Astrocyte (in vitro differentiated cells and primary cell): Measurements from ENCODE around the gene DENND1C. TPM values are rescaled to one million over a fixed set of nuclear protein-coding genes. Genes with fewer than 3 reads are reported as not detected.
"Not testable (repeated sequence)": the region's sequence is repeated elsewhere in the genome, so short reads cannot be mapped to it uniquely, and the experiment has no call there.

ENCODE experiments used
- DNase-seq: peaks from one replicate; pipeline ENCODE4 v3.0.0-alpha.2; 2010; ENCODE audit warnings: low read depth
- FAIRE-seq: peaks from 2 replicates; lab custom pipeline; 2011; peaks lifted over from hg19 to GRCh38; lab: Jason Lieb, UNC
- H2AFZ ChIP-seq: 2 replicates; pipeline ENCODE4 v1.6.0; 2012; ENCODE audit warnings: low read depth, low read length, inconsistent platforms
- H3K27ac ChIP-seq: 2 replicates; pipeline ENCODE4 v1.5.1; 2011; ENCODE audit warnings: low read depth, low read length, inconsistent platforms
- H3K27me3 ChIP-seq: 2 replicates; pipeline ENCODE4 v1.6.0; 2011; ENCODE audit warnings: low read length, inconsistent platforms; ENCODE audit not compliant: insufficient read depth
- H3K36me3 ChIP-seq: 2 replicates; pipeline ENCODE4 v1.5.1; 2011; ENCODE audit warnings: low read length, inconsistent platforms; ENCODE audit not compliant: insufficient read depth
- H3K4me1 ChIP-seq: 2 replicates; pipeline ENCODE4 v1.5.1; 2011; ENCODE audit warnings: low read length, inconsistent platforms; ENCODE audit not compliant: insufficient read depth
- H3K4me2 ChIP-seq: 2 replicates; pipeline ENCODE4 v1.6.0; 2012; ENCODE audit warnings: low read length, inconsistent platforms
- H3K4me3 ChIP-seq: 2 replicates; pipeline ENCODE4 v1.5.1; 2011; ENCODE audit warnings: low read depth, mild to moderate bottlenecking, low read length, inconsistent platforms; ENCODE audit not compliant: insufficient read depth
- H3K79me2 ChIP-seq: 2 replicates; pipeline ENCODE4 v1.6.0; 2012; ENCODE audit warnings: mild to moderate bottlenecking, low read length, inconsistent platforms; ENCODE audit not compliant: insufficient read depth
- H3K9ac ChIP-seq: 2 replicates; pipeline ENCODE4 v1.6.0; 2012; ENCODE audit warnings: mild to moderate bottlenecking, low read length, inconsistent platforms
- H3K9me3 ChIP-seq: 2 replicates; pipeline ENCODE4 v1.5.1; 2012; ENCODE audit warnings: low read depth, mild to moderate bottlenecking, low read length, inconsistent platforms; ENCODE audit not compliant: insufficient read depth
- H4K20me1 ChIP-seq: 2 replicates; pipeline ENCODE4 v1.6.0; 2012; ENCODE audit warnings: low read length, inconsistent platforms; ENCODE audit not compliant: insufficient read depth
- H3K27ac Mint-ChIP-seq: one replicate; pipeline ENCODE4 v1.8.0; 2021; ENCODE audit warnings: mild to moderate bottlenecking, mixed read lengths; ENCODE audit not compliant: unreplicated experiment
- H3K27me3 Mint-ChIP-seq: one replicate; pipeline ENCODE4 v1.8.0; 2021; ENCODE audit warnings: low read depth, mixed read lengths; ENCODE audit not compliant: unreplicated experiment
- H3K36me3 Mint-ChIP-seq: one replicate; pipeline ENCODE4 v1.8.0; 2021; ENCODE audit warnings: low read depth, mixed read lengths; ENCODE audit not compliant: unreplicated experiment
- H3K4me1 Mint-ChIP-seq: one replicate; pipeline ENCODE4 v1.8.0; 2021; ENCODE audit warnings: low read depth, mixed read lengths; ENCODE audit not compliant: unreplicated experiment
- H3K4me3 Mint-ChIP-seq: one replicate; pipeline ENCODE4 v1.8.0; 2021; ENCODE audit warnings: mild to moderate bottlenecking, moderate library complexity, mixed read lengths; ENCODE audit not compliant: unreplicated experiment
- H3K9me3 Mint-ChIP-seq: one replicate; pipeline ENCODE4 v1.8.0; 2021; ENCODE audit warnings: mild to moderate bottlenecking, mixed read lengths; ENCODE audit not compliant: unreplicated experiment
- CTCF ChIP-seq: IDR thresholded peaks from 2 replicates; pipeline ENCODE4 v1.5.1; 2011; ENCODE audit warnings: low read depth, mild to moderate bottlenecking, inconsistent platforms, low read length, moderate library complexity; ENCODE audit not compliant: insufficient read depth
- EZH2 ChIP-seq: IDR thresholded peaks from 2 replicates; pipeline ENCODE4 v1.6.1; 2012; ENCODE audit warnings: mild to moderate bottlenecking, low read length, inconsistent platforms; ENCODE audit not compliant: insufficient read depth
- total RNA-seq: library from RNA; stranded (reverse); gene quantifications from 2 replicates; pipeline ENCODE4 v1.2.1, GENCODE V29; 2021

The DENND1C gene
- total RNA-seq, 1 donor from 2014 or later: not detected

- Histone ChIP-seq H3K27ac (no peak overlapping the region), H3K36me3 (no peaks in the 10 kb centered on the region), H3K4me3 (no peak overlapping the region), H2AFZ (no peak overlapping the region), H3K9me3 (no peaks in the 10 kb centered on the region), H3K4me1 (no peaks in the 10 kb centered on the region), H3K9ac (no peak overlapping the region), H3K27me3 (no peaks in the 10 kb centered on the region), H3K79me2 (no peaks in the 10 kb centered on the region), H4K20me1 (no peaks in the 10 kb centered on the region), H3K4me2 (no peak overlapping the region)
- no peaks in the 10 kb centered on the region for H3K4me1 Mint-ChIP-seq
- no peak for TF ChIP-seq EZH2
- no peak for TF ChIP-seq CTCF
- H3K27me3 Mint-ChIP-seq: peaks cover 2% of the 10 kb centered on the region
- no peaks in the 10 kb centered on the region for H3K36me3 Mint-ChIP-seq
- DNase-seq (no peak), FAIRE-seq (no peak)
- no peak overlapping the region for H3K27ac Mint-ChIP-seq
- H3K9me3 Mint-ChIP-seq: no peaks in the 10 kb centered on the region
- H3K4me3 Mint-ChIP-seq: no peak overlapping the region
These were observed 29.0 kb upstream of the DENND1C start for GRCh38 chr19:6510618-6511017.

GRCh38 chr19:6509118-6509971 lies 27.8 kb upstream of the DENND1C start:
- TF ChIP-seq EZH2 (no peak), CTCF (no peak)
- H3K4me1 Mint-ChIP-seq: no peaks in the 10 kb centered on the region
- Histone ChIP-seq H3K27me3 (no peaks in the 10 kb centered on the region), H3K9ac (no peak overlapping the region), H3K27ac (no peak overlapping the region), H3K36me3 (no peaks in the 10 kb centered on the region), H4K20me1 (no peaks in the 10 kb centered on the region), H3K9me3 (no peaks in the 10 kb centered on the region), H3K4me3 (no peak overlapping the region), H3K79me2 (no peaks in the 10 kb centered on the region), H2AFZ (no peak overlapping the region), H3K4me2 (no peak overlapping the region), H3K4me1 (no peaks in the 10 kb centered on the region)
- no peak overlapping the region for H3K4me3 Mint-ChIP-seq
- no peaks in the 10 kb centered on the region for H3K36me3 Mint-ChIP-seq
- H3K27ac Mint-ChIP-seq: no peak overlapping the region
- no peaks in the 10 kb centered on the region for H3K9me3 Mint-ChIP-seq
- FAIRE-seq (no peak), DNase-seq (no peak)
- peaks cover 2% of the 10 kb centered on the region for H3K27me3 Mint-ChIP-seq

GRCh38 chr19:6508028-6508771 lies 26.6 kb upstream of the DENND1C start:
- FAIRE-seq, H3K79me2 ChIP-seq, H3K36me3 ChIP-seq, H3K27ac ChIP-seq, H4K20me1 ChIP-seq, H2AFZ ChIP-seq, H3K27me3 ChIP-seq, H3K4me1 Mint-ChIP-seq, H3K9me3 ChIP-seq, H3K4me1 ChIP-seq, H3K36me3 Mint-ChIP-seq, H3K9ac ChIP-seq, H3K4me3 ChIP-seq, H3K27ac Mint-ChIP-seq, H3K4me2 ChIP-seq, H3K27me3 Mint-ChIP-seq, DNase-seq, H3K4me3 Mint-ChIP-seq, H3K9me3 Mint-ChIP-seq: not testable (repeated sequence)
